ACC112 (cell line): ENCODE results near the gene PAPOLA.
"Not testable (repeated sequence)": the region's sequence is repeated elsewhere in the genome, so short reads cannot be mapped to it uniquely, and the experiment has no call there.

ENCODE experiments used
- H2AFZ ChIP-seq: fragments of 200-600 bp; sonication (generic); one replicate; pipeline ENCODE4 v1.6.0; 2017; ENCODE audit warnings: antibody characterized with exemption, low read length; ENCODE audit not compliant: unreplicated experiment
- H3K27ac ChIP-seq: fragments of 200-600 bp; sonication (generic); 2 replicates; pipeline ENCODE4 v1.5.1; 2014; ENCODE audit warnings: low read depth, mild to moderate bottlenecking, antibody characterized with exemption, low read length, moderate library complexity
- H3K27me3 ChIP-seq: fragments of 200-600 bp; sonication (generic); 2 replicates; pipeline ENCODE4 v1.6.1; 2014; ENCODE audit warnings: mild to moderate bottlenecking, antibody characterized with exemption, low read length, moderate library complexity, mixed read lengths; ENCODE audit not compliant: insufficient read depth
- H3K36me3 ChIP-seq: fragments of 200-600 bp; sonication (generic); 2 replicates; pipeline ENCODE4 v1.6.1; 2016; ENCODE audit warnings: mild to moderate bottlenecking, antibody characterized with exemption, low read length, moderate library complexity, mixed read lengths; ENCODE audit not compliant: insufficient read depth
- H3K4me1 ChIP-seq: fragments of 200-600 bp; sonication (generic); one replicate; pipeline ENCODE4 v1.6.1; 2016; ENCODE audit warnings: low read length, mixed read lengths; ENCODE audit not compliant: insufficient read depth, unreplicated experiment, control insufficient read depth
- H3K4me3 ChIP-seq: fragments of 200-600 bp; sonication (generic); 2 replicates; pipeline ENCODE4 v1.5.1; 2014; ENCODE audit warnings: mild to moderate bottlenecking, low read depth, low read length
- H3K79me2 ChIP-seq: fragments of 200-600 bp; sonication (generic); one replicate; pipeline ENCODE4 v1.6.0; 2016; ENCODE audit warnings: low read length; ENCODE audit not compliant: control insufficient read depth, unreplicated experiment, insufficient read depth

Gene PAPOLA

DNA sequence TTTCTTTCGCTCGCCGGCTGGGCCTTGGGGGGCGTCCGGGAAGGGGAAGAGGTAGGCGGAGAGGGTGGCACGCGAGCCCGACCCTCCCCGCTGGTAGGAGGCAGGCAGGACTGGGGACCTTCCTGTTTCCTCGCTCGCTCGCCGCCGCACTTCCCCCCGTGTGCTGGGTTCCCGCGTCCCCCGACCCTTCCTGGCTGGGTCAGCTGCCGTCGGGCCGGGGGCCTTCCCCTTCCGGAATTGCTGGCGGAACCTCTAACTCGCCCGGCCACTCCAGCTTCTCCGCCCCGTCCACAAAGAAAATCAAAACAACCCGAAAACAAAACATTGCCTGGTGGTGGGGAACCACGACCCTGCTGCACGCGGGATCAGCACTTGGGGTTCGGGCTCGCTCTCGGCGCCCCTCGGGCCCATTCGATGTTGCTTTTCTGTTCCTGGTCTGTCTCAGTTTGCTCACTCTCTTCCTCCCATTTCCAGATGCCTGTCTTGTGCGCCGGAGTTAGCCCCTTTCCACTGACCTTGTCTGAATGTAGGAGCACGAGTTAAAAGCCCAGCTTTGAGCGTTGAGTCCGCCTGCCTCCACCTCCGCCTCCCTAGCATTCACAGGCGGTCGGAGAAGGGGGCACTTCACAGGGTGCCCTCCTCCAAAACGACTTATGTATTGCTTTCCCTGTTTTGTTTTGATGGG lies 581 bp downstream of the PAPOLA start:
- peaks cover 15% of the 10 kb centered on the region for H3K4me1 ChIP-seq

DNA sequence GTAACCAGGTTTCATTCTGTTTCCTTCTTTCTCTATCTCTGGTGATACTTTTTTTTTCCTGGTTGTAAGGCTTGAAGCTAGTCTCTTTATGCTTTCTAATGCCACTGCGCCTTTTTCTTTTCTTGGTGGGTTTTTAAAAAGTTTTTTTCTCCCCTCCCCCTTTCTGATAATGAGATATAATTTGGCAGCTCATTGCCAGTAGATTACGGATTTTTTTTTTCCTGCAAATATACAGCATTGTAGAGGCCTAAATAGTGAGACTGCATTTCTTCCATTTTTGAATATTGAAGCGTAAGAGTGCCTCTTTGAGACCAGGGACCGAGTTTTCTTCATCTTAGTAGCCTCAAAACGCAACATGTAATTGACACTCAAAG lies 1.1 kb downstream of the PAPOLA start:
- no peaks in the 10 kb centered on the region for H3K27me3 ChIP-seq
- no peak overlapping the region for H2AFZ ChIP-seq
- H3K79me2 ChIP-seq: peaks cover 66% of the 10 kb centered on the region
- H3K27ac ChIP-seq: peak overlapping the region; percentile 81
- H3K4me1 ChIP-seq: peaks cover 18% of the 10 kb centered on the region
- peaks cover 7% of the 10 kb centered on the region; the same call in 1 of the 2 replicates for H3K36me3 ChIP-seq
- peak overlapping the region; percentile 92 for H3K4me3 ChIP-seq

More for the DNA sequence above, 581 bp downstream of the PAPOLA start:
- no peaks in the 10 kb centered on the region for H3K27me3 ChIP-seq
- peak overlapping the region; percentile 92 for H3K4me3 ChIP-seq
- H3K27ac ChIP-seq: peak overlapping the region; percentile 81
- peaks cover 61% of the 10 kb centered on the region for H3K79me2 ChIP-seq
- peak overlapping the region; percentile 72 for H2AFZ ChIP-seq
- H3K36me3 ChIP-seq: peaks cover 7% of the 10 kb centered on the region; the same call in 1 of the 2 replicates

DNA sequence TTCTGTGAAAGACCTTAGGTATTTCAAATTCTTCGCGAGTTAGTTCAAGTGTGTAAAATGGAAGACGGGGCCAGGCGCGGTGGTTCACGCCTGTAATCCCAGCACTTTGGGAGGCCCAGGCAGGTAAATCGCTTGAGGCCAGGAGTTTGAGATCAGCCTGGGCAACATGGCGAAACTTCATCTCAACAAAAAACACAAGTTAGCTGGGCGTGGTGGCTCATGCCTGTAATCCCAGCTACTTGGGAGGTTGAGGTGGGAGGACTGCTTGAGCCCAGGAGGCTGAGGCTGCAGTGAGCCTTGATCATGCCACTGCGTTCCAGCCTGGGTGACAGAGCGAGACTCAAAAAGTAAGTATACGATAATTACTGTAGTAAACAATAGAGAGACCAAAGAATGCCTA lies 2.2 kb downstream of the PAPOLA start:
- not testable (repeated sequence) for H3K27ac ChIP-seq, H2AFZ ChIP-seq, H3K27me3 ChIP-seq, H3K36me3 ChIP-seq
- H3K79me2 ChIP-seq: peaks cover 77% of the 10 kb centered on the region
- peak overlapping the region; percentile 92 for H3K4me3 ChIP-seq
- H3K4me1 ChIP-seq: peaks cover 24% of the 10 kb centered on the region

DNA sequence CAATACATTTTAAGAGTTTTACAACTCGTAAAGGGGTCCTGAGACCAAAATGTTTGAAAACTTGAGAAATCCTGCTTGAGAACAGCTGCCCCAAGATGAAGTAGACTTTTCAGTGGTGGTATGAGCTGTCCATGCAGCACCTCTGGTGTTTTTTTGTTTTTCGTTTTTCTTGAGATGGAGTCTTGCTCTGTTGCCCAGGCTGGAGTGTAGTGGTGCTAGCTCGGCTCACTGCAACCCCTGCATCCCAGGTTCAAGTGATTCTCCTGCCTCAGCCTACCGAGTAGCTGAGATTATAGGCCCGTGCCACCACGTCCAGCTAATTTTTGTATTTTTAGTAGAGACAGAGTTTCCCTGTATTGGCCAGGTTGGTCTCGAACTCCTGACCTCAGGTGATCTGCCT lies 5.5 kb downstream of the PAPOLA start:
- peaks cover 7% of the 10 kb centered on the region; the same call in 1 of the 2 replicates for H3K36me3 ChIP-seq
- H3K79me2 ChIP-seq: peaks cover 99% of the 10 kb centered on the region
- H3K27ac ChIP-seq: no peak overlapping the region
- H3K27me3 ChIP-seq: no peaks in the 10 kb centered on the region
- H3K4me1 ChIP-seq: peaks cover 18% of the 10 kb centered on the region
- no peak overlapping the region for H2AFZ ChIP-seq
- H3K4me3 ChIP-seq: no peak overlapping the region

DNA sequence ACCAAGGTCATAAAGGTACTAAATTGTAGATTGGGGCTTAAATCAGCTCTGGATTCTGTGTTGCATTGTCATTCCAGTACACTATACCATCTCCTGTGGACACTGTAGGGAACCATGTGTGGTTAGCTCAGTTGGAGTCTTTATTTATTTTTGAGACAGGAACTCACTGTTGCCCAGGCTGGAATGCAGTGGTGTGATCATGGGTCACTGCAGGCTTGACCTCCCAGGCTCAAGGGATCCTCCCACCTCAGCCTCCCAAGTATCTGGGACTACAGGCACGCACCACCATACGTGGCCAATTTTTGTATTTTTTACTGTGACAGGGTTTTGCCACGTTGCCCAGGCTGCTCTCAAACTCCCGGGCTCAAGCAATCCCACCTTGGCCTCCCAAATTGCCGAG lies 6.7 kb downstream of the PAPOLA start:
- no peak overlapping the region for H3K4me3 ChIP-seq
- peaks cover 98% of the 10 kb centered on the region for H3K79me2 ChIP-seq
- H3K4me1 ChIP-seq: peaks cover 13% of the 10 kb centered on the region
- no peak overlapping the region for H2AFZ ChIP-seq
- no peaks in the 10 kb centered on the region for H3K27me3 ChIP-seq
- no peak overlapping the region for H3K27ac ChIP-seq
- peaks cover 7% of the 10 kb centered on the region; the same call in 1 of the 2 replicates for H3K36me3 ChIP-seq

DNA sequence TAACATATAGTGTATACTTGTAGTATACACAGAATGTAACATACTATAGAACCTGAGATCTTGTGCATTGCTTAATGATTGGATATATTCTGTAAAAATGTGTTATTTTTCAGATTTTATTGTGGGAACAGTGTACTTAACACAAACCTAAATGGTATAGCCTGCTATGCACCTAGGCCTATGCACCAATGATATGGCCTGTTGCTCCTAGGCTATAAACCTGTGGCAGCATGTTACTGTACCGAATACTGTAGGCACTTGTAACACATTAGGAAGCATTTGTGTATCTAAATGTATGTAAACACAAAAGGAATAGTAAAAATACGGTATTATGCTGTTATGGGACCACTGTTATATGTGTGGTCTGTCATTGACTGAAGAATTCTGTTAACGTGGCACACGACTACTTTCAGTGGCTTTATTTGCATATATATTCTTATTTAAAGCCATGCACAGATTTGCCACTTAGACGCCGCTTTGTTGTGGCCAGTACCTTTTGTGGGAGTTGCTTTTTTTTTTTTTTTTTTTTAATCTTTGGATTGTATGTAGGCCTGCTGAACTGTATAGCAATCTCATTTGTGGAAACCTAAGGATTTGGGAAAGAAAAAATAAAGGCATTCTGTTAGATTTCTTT lies 7.4 kb downstream of the PAPOLA start:
- H3K27ac ChIP-seq: no peak overlapping the region
- no peaks in the 10 kb centered on the region for H3K27me3 ChIP-seq
- peaks cover 7% of the 10 kb centered on the region; the same call in 1 of the 2 replicates for H3K36me3 ChIP-seq
- no peak overlapping the region for H3K4me3 ChIP-seq
- H3K79me2 ChIP-seq: peaks cover 98% of the 10 kb centered on the region
- peaks cover 9% of the 10 kb centered on the region for H3K4me1 ChIP-seq
- H2AFZ ChIP-seq: no peak overlapping the region

DNA sequence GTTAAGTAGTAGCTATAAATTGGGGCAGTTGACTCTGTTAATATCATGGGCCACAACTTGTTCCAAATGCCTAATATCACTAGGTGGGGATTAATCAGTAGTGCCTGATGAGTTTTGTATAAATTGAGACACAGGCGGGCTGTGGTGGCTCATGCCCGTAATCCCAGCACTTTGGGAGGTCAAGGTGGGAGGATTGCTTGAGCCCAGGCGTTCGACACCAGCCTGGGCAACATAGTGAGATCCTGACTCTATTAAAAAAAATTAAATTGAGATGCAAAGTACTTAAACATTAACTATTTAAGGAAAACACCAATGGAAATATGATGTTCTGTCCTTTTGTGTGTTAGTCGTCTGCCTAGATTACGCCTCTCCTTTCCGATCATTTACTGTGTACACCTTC lies 9.0 kb downstream of the PAPOLA start:
- Histone ChIP-seq H3K4me1 (peaks cover 17% of the 10 kb centered on the region), H3K4me3 (no peak overlapping the region), H3K27ac (no peak overlapping the region)

DNA sequence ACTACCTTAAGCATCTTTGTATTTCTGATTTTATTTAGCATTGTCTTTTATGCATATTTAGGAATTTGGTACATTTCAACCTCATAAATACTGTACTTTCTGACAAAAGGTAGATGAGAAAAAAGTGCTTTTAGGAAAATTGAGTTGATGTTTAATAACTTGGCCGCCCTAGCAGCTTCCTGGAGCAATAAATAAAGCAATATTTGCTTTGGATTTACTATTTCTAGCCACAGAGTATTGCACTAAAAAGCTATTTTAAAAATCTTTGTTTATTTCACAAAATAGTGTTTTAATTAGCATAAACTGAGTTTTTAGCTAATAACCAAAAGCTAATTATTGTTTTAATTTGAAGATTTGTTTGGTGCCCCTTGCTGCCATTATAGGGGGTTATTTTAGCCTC lies 9.5 kb downstream of the PAPOLA start:
- Histone ChIP-seq H3K4me3 (no peak overlapping the region), H3K79me2 (peaks cover 98% of the 10 kb centered on the region), H3K27me3 (no peaks in the 10 kb centered on the region), H3K27ac (no peak overlapping the region), H3K36me3 (0 out of 2 replicates have a peak, but pooled peaks cover 3% of the 10 kb centered on the region), H2AFZ (no peak overlapping the region), H3K4me1 (peaks cover 17% of the 10 kb centered on the region)

More for the DNA sequence above, 9.0 kb downstream of the PAPOLA start:
- Histone ChIP-seq H2AFZ (no peak overlapping the region), H3K27me3 (no peaks in the 10 kb centered on the region), H3K36me3 (peaks cover 7% of the 10 kb centered on the region; the same call in 1 of the 2 replicates), H3K79me2 (peaks cover 98% of the 10 kb centered on the region)

DNA sequence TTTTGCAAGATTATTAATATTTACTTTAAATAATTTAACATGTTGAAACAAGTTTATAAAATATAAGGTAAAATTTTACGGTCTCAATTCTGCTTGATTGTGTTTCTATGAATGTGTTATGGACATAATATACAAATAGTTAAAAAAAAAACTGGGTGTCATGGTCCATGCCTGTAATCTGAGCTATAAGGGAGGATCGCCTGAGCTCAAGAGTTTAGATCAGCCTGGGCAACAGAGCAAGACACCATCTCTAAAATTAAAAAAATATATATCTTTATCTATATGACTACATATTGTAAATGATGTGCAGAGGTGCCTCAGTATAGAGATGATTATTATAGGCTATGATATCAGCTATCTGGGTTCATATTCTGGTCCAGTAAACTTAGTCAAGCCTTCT lies 9.9 kb downstream of the PAPOLA start:
- Histone ChIP-seq H3K36me3 (no peaks in the 10 kb centered on the region), H3K27ac (no peak overlapping the region), H3K27me3 (no peaks in the 10 kb centered on the region), H3K79me2 (peaks cover 98% of the 10 kb centered on the region), H3K4me1 (peaks cover 17% of the 10 kb centered on the region), H2AFZ (no peak overlapping the region), H3K4me3 (no peak overlapping the region)

DNA sequence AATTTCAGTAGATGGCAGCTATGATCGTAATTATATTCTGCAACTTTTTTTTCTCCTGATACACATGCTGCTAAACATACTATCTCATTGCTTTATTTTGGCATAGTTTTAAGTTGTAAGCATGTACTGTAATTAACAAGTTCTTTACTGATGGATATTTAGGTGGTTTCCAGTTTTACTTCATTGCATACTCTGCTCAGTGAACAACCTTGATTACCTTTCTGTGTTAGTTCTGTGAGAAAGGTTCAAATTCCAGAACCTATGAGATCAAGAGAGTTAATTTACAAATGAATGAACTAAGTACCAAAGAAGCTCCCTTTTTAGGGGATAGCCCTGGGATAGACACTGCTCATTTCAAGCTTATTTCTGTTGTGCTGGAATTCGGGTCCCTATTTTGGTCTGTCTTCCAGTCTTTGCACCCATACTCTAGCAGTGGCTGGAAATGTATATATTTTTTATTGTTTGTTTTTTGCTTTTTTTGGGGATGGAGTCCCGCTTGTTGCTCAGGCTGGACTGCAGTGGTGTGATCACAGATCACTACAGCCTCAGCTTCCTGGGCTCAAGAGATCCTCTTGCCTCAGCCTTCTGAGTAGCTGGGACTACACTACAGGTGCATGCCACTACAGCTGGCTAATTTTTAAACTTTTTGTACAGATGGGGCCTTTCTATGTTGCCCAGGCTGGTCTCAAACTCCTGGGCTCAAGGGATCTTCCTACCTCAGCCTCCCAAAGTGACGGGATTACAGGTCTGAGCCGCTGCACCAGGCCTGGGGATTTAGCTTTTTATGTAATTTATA lies 10.6 kb downstream of the PAPOLA start:
- peaks cover 17% of the 10 kb centered on the region for H3K4me1 ChIP-seq
- no peak overlapping the region for H3K4me3 ChIP-seq

More for the DNA sequence above, 10.6 kb downstream of the PAPOLA start:
- Histone ChIP-seq H2AFZ (no peak overlapping the region), H3K36me3 (no peaks in the 10 kb centered on the region), H3K27ac (no peak overlapping the region), H3K79me2 (peaks cover 99% of the 10 kb centered on the region), H3K27me3 (no peaks in the 10 kb centered on the region)
